GM23338 (cell line): ENCODE data around the gene CAMKK2. TPM values are rescaled to one million over a fixed set of nuclear protein-coding genes. Genes with fewer than 3 reads are reported as not detected.
"Not testable (repeated sequence)": the region's sequence is repeated elsewhere in the genome, so short reads cannot be mapped to it uniquely, and the experiment has no call there.

Experiments used
- ATAC-seq: fragments of 200-7000 bp; cut with Tn5 transposase; 3 replicates; pipeline ENCODE4 v1.9.1; 2020
- DNase-seq: peaks from one replicate; pipeline ENCODE4 v3.0.0-alpha.2; 2015; ENCODE audit warnings: low spot score
- H2AFZ ChIP-seq: fragments of 200-600 bp; sonication (generic); 2 replicates; pipeline ENCODE4 v1.8.0; 2016; ENCODE audit warnings: antibody characterized with exemption, mild to moderate bottlenecking, moderate library complexity
- H3F3A ChIP-seq: fragments of 200-600 bp; sonication (generic); replicated peaks from 2 replicates; pipeline ENCODE4 v1.8.0; 2017; ENCODE audit warnings: antibody characterized with exemption, mixed run types, low read depth
- H3K27ac ChIP-seq: fragments of 200-600 bp; sonication (generic); 2 replicates; pipeline ENCODE4 v1.6.1; 2016; ENCODE audit warnings: low read depth
- H3K27me3 ChIP-seq: fragments of 200-600 bp; sonication (generic); 2 replicates; pipeline ENCODE4 v1.8.0; 2016; ENCODE audit warnings: mild to moderate bottlenecking, mixed run types, moderate library complexity; ENCODE audit not compliant: insufficient read depth
- H3K36me3 ChIP-seq: fragments of 200-600 bp; sonication (generic); 2 replicates; pipeline ENCODE4 v1.8.0; 2016; ENCODE audit warnings: mild to moderate bottlenecking; ENCODE audit not compliant: insufficient read depth
- H3K4me1 ChIP-seq: fragments of 200-600 bp; sonication (generic); 2 replicates; pipeline ENCODE4 v1.8.0; 2016; ENCODE audit warnings: mild to moderate bottlenecking, moderate library complexity; ENCODE audit not compliant: insufficient read depth
- H3K4me2 ChIP-seq: fragments of 200-600 bp; sonication (generic); 2 replicates; pipeline ENCODE4 v1.7.1; 2017; ENCODE audit warnings: mixed run types
- H3K4me3 ChIP-seq: fragments of 200-600 bp; sonication (generic); 2 replicates; pipeline ENCODE4 v1.6.1; 2016; ENCODE audit warnings: mixed run types
- H3K79me2 ChIP-seq: fragments of 200-600 bp; sonication (generic); replicated peaks from 2 replicates; pipeline ENCODE4 v1.8.0; 2017; ENCODE audit warnings: mild to moderate bottlenecking; ENCODE audit not compliant: insufficient read depth
- H3K9me2 ChIP-seq: fragments of 200-600 bp; sonication (generic); 2 replicates; pipeline ENCODE4 v1.8.0; 2017; ENCODE audit not compliant: insufficient read depth
- H4K20me1 ChIP-seq: fragments of 200-600 bp; sonication (generic); replicated peaks from 2 replicates; pipeline ENCODE4 v1.8.0; 2017; ENCODE audit warnings: mild to moderate bottlenecking; ENCODE audit not compliant: insufficient read depth
- H3K27ac Mint-ChIP-seq: 2 replicates; pipeline ENCODE4 v1.8.0; 2020; ENCODE audit warnings: inconsistent platforms, mild to moderate bottlenecking, moderate library complexity, mixed read lengths
- H3K27me3 Mint-ChIP-seq: 3 replicates; pipeline ENCODE4 v1.8.0; 2022; ENCODE audit warnings: low read depth, mild to moderate bottlenecking, moderate library complexity, mixed read lengths, inconsistent platforms; ENCODE audit not compliant: insufficient read depth, poor library complexity
- H3K36me3 Mint-ChIP-seq: 3 replicates; pipeline ENCODE4 v1.8.0; 2021; ENCODE audit warnings: low read depth, mild to moderate bottlenecking, inconsistent platforms, moderate library complexity, mixed read lengths
- H3K4me1 Mint-ChIP-seq: 3 replicates; pipeline ENCODE4 v1.8.0; 2020; ENCODE audit warnings: mild to moderate bottlenecking, inconsistent platforms, mixed read lengths
- H3K4me3 Mint-ChIP-seq: 3 replicates; pipeline ENCODE4 v1.8.0; 2021; ENCODE audit warnings: moderate library complexity, mild to moderate bottlenecking, inconsistent platforms, mixed read lengths
- H3K9me3 Mint-ChIP-seq: 3 replicates; pipeline ENCODE4 v1.8.0; 2020; ENCODE audit warnings: moderate library complexity, mild to moderate bottlenecking, inconsistent platforms, mixed read lengths
- CREB1 ChIP-seq: fragments of 250-450 bp; sonication (Bioruptor Pico); IDR thresholded peaks from 2 replicates; pipeline ENCODE4 v1.5.0; 2020; ENCODE audit warnings: low read depth, mild to moderate bottlenecking, moderate library complexity
- JUNB ChIP-seq: IDR thresholded peaks from one replicate; pipeline ENCODE4 v1.6.1; 2016; ENCODE audit warnings: antibody characterized with exemption; ENCODE audit not compliant: unreplicated experiment
- polyA plus RNA-seq: library from polyadenylated mRNA; unstranded; fragments of >200 nt; fragmentation: Nextera tagmentation; extraction: Ambion mirVana; gene quantifications from 2 replicates; pipeline ENCODE4 v1.2.1, GENCODE V29; 2016
- total RNA-seq: library from RNA; depleted of rRNA; stranded (reverse); fragments of >200 nt; shearing (Covaris generic); gene quantifications from 2 replicates; pipeline ENCODE4 v1.2.3, GENCODE V29; 2014
- TF ChIP-seq, protein P1 (sequence below): fragments of 250-450 bp; sonication (Bioruptor Pico); IDR thresholded peaks from 2 replicates; pipeline ENCODE4 v1.5.0; 2020; ENCODE audit warnings: mild to moderate bottlenecking, moderate library complexity
- TF ChIP-seq, protein P2 (sequence below): IDR thresholded peaks from 2 replicates; pipeline ENCODE4 v1.6.1; 2016; ENCODE audit warnings: antibody characterized with exemption

CAMKK2 gene
- total and polyA plus RNA-seq, 2 experiments from 2014 or later, result 10.3 to 26.4 TPM

DNA sequence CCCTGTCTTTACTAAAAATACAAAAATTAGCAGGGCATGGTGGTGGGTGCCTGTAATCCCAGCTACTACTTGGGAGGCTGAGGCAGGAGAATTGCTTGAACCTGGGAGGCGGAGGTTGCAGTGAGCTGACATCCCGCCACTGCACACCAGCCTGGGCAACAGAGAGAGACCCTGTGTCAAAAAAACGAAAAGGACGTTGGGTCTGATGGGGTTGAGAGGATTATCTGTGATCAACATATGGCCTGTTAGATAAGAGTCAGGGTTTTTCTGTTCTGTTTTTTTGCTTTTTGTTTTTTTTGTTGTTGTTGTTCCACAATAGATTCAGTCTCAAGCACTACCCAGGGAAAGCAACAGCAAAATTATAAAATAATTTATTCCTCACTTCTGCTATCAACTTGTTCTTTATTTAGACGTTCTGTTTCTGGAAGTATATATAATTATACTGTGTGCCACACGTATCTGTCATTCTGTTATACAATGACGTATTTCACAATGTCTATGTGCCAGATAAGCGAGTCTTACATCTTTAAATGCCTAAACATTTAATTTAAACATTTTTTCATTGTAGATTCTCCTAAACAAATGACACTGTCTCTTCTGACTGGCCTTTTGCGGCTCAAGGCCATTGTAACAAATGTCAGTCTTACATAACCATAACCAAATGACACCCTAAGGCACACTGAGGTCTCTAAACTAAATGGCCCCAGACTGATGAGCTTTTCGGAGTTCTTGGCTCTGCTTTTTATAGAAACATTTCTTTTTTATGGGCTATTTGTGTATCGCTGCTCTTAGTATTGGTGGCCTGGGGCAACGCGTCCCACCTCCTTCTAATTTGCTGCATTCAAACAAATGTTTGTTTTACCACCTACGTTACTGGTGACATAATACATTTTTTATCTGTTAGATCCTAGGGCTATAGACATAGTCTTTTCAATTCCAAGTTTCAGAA is 93.8 kb downstream of the CAMKK2 start:
- no peaks in the 10 kb centered on the region for H3F3A ChIP-seq
- H3K36me3 ChIP-seq, result no peaks in the 10 kb centered on the region
- no peak overlapping the region for H3K27ac ChIP-seq
- H3K27me3 ChIP-seq, result no peaks in the 10 kb centered on the region
- H3K79me2 ChIP-seq, result no peaks in the 10 kb centered on the region
- Mint-ChIP-seq H3K36me3 (no peaks in the 10 kb centered on the region), H3K27ac (no peak overlapping the region), H3K9me3 (no peaks in the 10 kb centered on the region), H3K4me3 (no peak overlapping the region), H3K27me3 (no peaks in the 10 kb centered on the region), H3K4me1 (no peaks in the 10 kb centered on the region)
- no peak overlapping the region for H3K4me3 ChIP-seq
- no peak for ATAC-seq
- no peaks in the 10 kb centered on the region for H3K4me1 ChIP-seq
- H4K20me1 ChIP-seq, result no peaks in the 10 kb centered on the region; the same call in 1 of the 2 replicates
- no peak overlapping the region for H2AFZ ChIP-seq
- no peaks in the 10 kb centered on the region for H3K9me2 ChIP-seq
- no peak for DNase-seq
- no peak overlapping the region for H3K4me2 ChIP-seq
- no peak for TF ChIP-seq JUNB
- TF ChIP-seq, protein P1, sequence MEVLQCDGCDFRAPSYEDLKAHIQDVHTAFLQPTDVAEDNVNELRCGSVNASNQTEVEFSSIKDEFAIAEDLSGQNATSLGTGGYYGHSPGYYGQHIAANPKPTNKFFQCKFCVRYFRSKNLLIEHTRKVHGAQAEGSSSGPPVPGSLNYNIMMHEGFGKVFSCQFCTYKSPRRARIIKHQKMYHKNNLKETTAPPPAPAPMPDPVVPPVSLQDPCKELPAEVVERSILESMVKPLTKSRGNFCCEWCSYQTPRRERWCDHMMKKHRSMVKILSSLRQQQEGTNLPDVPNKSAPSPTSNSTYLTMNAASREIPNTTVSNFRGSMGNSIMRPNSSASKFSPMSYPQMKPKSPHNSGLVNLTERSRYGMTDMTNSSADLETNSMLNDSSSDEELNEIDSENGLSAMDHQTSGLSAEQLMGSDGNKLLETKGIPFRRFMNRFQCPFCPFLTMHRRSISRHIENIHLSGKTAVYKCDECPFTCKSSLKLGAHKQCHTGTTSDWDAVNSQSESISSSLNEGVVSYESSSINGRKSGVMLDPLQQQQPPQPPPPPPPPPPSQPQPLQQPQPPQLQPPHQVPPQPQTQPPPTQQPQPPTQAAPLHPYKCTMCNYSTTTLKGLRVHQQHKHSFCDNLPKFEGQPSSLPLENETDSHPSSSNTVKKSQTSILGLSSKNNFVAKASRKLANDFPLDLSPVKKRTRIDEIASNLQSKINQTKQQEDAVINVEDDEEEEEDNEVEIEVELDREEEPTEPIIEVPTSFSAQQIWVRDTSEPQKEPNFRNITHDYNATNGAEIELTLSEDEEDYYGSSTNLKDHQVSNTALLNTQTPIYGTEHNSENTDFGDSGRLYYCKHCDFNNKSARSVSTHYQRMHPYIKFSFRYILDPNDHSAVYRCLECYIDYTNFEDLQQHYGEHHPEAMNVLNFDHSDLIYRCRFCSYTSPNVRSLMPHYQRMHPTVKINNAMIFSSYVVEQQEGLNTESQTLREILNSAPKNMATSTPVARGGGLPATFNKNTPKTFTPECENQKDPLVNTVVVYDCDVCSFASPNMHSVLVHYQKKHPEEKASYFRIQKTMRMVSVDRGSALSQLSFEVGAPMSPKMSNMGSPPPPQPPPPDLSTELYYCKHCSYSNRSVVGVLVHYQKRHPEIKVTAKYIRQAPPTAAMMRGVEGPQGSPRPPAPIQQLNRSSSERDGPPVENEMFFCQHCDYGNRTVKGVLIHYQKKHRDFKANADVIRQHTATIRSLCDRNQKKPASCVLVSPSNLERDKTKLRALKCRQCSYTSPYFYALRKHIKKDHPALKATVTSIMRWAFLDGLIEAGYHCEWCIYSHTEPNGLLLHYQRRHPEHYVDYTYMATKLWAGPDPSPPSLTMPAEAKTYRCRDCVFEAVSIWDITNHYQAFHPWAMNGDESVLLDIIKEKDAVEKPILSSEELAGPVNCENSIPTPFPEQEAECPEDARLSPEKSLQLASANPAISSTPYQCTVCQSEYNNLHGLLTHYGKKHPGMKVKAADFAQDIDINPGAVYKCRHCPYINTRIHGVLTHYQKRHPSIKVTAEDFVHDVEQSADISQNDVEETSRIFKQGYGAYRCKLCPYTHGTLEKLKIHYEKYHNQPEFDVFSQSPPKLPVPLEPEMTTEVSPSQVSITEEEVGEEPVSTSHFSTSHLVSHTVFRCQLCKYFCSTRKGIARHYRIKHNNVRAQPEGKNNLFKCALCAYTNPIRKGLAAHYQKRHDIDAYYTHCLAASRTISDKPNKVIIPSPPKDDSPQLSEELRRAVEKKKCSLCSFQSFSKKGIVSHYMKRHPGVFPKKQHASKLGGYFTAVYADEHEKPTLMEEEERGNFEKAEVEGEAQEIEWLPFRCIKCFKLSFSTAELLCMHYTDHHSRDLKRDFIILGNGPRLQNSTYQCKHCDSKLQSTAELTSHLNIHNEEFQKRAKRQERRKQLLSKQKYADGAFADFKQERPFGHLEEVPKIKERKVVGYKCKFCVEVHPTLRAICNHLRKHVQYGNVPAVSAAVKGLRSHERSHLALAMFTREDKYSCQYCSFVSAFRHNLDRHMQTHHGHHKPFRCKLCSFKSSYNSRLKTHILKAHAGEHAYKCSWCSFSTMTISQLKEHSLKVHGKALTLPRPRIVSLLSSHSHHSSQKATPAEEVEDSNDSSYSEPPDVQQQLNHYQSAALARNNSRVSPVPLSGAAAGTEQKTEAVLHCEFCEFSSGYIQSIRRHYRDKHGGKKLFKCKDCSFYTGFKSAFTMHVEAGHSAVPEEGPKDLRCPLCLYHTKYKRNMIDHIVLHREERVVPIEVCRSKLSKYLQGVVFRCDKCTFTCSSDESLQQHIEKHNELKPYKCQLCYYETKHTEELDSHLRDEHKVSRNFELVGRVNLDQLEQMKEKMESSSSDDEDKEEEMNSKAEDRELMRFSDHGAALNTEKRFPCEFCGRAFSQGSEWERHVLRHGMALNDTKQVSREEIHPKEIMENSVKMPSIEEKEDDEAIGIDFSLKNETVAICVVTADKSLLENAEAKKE (CRISPR knock-in tag), result no peak
- TF ChIP-seq, protein P2, sequence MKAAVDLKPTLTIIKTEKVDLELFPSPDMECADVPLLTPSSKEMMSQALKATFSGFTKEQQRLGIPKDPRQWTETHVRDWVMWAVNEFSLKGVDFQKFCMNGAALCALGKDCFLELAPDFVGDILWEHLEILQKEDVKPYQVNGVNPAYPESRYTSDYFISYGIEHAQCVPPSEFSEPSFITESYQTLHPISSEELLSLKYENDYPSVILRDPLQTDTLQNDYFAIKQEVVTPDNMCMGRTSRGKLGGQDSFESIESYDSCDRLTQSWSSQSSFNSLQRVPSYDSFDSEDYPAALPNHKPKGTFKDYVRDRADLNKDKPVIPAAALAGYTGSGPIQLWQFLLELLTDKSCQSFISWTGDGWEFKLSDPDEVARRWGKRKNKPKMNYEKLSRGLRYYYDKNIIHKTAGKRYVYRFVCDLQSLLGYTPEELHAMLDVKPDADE, result no peak
- TF ChIP-seq CREB1 (CRISPR knock-in tag), result no peak

DNA sequence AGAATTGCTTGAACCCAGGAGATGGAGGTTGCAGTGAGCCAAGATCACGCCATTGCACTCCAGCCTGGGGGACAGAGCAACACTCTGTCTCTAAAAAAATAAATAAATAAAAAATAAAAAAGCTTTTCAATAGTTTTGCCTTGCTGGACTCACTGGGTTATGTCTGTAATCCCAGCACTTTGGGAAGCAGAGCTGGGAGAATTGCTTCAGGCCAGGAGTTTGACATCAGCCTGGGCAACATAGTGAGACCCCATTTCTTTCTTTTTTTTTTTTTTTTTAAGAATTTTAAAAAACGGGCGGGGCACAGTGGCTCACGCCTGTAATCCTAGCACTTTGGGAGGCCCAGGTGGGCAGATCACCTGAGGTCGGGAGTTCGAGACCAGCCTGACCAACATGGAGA is 95.4 kb downstream of the CAMKK2 start:
- H3K79me2 ChIP-seq, H3K27ac Mint-ChIP-seq, H3K36me3 ChIP-seq, H3K9me2 ChIP-seq, H3F3A ChIP-seq, H3K27ac ChIP-seq, H3K4me2 ChIP-seq, DNase-seq, H3K4me1 Mint-ChIP-seq, H3K4me3 Mint-ChIP-seq, H4K20me1 ChIP-seq, H3K4me3 ChIP-seq, H3K4me1 ChIP-seq, ATAC-seq, H3K27me3 Mint-ChIP-seq, H3K27me3 ChIP-seq, H3K9me3 Mint-ChIP-seq, H2AFZ ChIP-seq, H3K36me3 Mint-ChIP-seq: not testable (repeated sequence)
